Skeletal muscle satellite cell (primary cell): Measurements from ENCODE around the gene CRHR1.

ENCODE experiments used
- H3K27me3 ChIP-seq: 2 replicates; pipeline ENCODE4 v1.7.0; 2013; ENCODE audit warnings: low read length; ENCODE audit not compliant: control insufficient read depth, insufficient read depth
- H3K36me3 ChIP-seq: 2 replicates; pipeline ENCODE4 v1.7.0; 2013; ENCODE audit warnings: mild to moderate bottlenecking, control low read depth, low read length; ENCODE audit not compliant: insufficient read depth
- H3K4me1 ChIP-seq: 2 replicates; pipeline ENCODE4 v1.7.0; 2013; ENCODE audit warnings: low read length; ENCODE audit not compliant: control insufficient read depth, insufficient read depth
- H3K4me2 ChIP-seq: 2 replicates; pipeline ENCODE4 v1.7.0; 2013; ENCODE audit warnings: mild to moderate bottlenecking, low read length
- H3K4me3 ChIP-seq: 2 replicates; pipeline ENCODE4 v1.7.0; 2013; ENCODE audit warnings: low read length
- H3K9ac ChIP-seq: 2 replicates; pipeline ENCODE4 v1.7.0; 2013; ENCODE audit warnings: mild to moderate bottlenecking, low read depth, low read length, moderate library complexity
- H3K9me3 ChIP-seq: replicated peaks from 2 replicates; pipeline ENCODE4 v1.7.0; 2013; ENCODE audit warnings: mild to moderate bottlenecking, control low read depth, low read length

Gene CRHR1

DNA sequence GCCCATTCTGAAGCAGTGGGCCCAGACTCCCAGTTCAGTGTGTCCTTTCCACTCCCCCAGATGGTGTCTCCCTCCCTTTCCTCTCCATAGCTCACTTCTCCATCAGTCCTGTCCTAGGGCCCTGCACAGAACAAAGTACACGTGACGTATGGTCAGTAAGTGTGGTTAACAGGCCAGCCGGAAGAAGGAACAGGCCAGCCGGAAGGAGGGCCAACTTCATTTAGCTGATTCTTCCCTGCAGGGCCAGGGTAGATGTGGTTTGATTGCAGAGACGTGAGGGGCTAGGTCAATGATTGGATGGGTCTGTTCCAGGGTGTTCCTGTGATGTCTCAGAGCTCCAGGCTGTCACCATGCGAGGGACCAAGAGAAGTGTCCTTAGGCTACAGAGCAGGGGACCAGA is 31.6 kb downstream of the CRHR1 start:
- H3K9ac ChIP-seq: no peak overlapping the region
- H3K27me3 ChIP-seq: peaks cover 26% of the 10 kb centered on the region
- H3K36me3 ChIP-seq: no peaks in the 10 kb centered on the region
- no peaks in the 10 kb centered on the region for H3K9me3 ChIP-seq
- no peak overlapping the region for H3K4me2 ChIP-seq
- no peak overlapping the region for H3K4me3 ChIP-seq
- no peaks in the 10 kb centered on the region for H3K4me1 ChIP-seq

DNA sequence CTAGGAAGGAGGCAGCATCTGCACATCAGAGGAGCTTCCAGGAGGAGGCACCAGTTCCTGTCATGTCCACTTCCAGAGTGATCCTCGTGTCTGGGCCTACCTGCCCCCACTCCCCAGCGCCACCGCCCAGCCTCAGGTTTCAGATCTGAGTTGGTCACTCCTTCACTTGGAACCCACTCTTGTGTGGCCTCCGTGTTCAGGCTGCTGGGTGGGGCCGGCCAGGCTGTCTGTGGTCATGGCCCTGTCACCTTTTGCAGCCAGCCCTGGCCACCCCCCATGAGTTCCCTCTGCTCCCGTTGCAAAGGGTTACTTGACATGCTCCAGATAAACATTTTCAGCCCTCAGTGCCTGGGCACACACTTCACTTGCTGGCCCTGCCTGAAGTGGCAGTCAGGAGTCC is 33.9 kb downstream of the CRHR1 start:
- Histone ChIP-seq H3K36me3 (no peaks in the 10 kb centered on the region), H3K4me3 (no peak overlapping the region), H3K9ac (no peak overlapping the region), H3K27me3 (peaks cover 22% of the 10 kb centered on the region), H3K9me3 (no peaks in the 10 kb centered on the region), H3K4me2 (no peak overlapping the region), H3K4me1 (no peaks in the 10 kb centered on the region)

DNA sequence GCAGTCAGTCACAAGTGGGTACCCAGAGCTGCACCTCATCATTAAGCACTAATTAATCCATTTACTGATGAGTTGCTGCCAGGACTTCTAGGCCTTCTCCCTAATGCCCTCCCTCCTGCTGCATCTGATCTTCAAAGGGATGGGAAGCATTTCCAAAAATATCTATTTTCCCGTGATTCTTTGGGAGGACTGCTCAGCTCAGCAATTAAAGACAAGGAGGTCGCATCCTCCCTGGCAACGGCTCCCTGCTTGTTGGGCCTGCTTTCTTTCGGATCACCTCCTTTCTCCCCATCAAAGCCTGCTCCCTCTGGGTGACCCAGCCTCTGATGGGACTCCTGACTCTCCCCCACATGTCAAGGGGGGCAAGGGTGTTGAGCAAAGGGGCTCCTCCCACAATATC is 34.6 kb downstream of the CRHR1 start:
- Histone ChIP-seq H3K4me2 (no peak overlapping the region), H3K4me1 (no peaks in the 10 kb centered on the region), H3K27me3 (peaks cover 18% of the 10 kb centered on the region), H3K36me3 (no peaks in the 10 kb centered on the region), H3K4me3 (no peak overlapping the region), H3K9ac (no peak overlapping the region), H3K9me3 (no peaks in the 10 kb centered on the region)

DNA sequence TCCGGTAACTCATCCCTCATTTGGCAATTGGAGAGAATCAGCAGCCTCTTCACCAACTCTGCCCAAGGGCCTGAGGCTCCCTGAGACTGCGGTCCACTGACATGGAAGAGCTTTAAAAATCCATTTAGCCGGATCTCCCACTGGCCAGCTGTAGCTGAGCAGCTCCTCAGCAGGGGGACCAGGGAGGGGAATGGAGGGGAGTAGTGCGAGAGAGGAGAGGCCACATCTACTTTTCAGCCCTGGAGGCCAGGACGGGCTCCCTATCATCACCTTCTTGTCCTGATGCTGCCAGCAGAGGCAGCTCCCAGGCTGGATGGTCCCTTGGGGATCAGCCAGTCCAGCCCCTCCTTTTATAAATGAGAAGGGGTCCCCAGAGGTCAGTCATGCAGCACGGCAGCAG is 35.5 kb downstream of the CRHR1 start:
- no peaks in the 10 kb centered on the region for H3K4me1 ChIP-seq
- no peak overlapping the region for H3K4me3 ChIP-seq
- H3K36me3 ChIP-seq: no peaks in the 10 kb centered on the region
- H3K4me2 ChIP-seq: no peak overlapping the region
- no peak overlapping the region for H3K9ac ChIP-seq
- H3K9me3 ChIP-seq: no peaks in the 10 kb centered on the region
- peaks cover 18% of the 10 kb centered on the region for H3K27me3 ChIP-seq

DNA sequence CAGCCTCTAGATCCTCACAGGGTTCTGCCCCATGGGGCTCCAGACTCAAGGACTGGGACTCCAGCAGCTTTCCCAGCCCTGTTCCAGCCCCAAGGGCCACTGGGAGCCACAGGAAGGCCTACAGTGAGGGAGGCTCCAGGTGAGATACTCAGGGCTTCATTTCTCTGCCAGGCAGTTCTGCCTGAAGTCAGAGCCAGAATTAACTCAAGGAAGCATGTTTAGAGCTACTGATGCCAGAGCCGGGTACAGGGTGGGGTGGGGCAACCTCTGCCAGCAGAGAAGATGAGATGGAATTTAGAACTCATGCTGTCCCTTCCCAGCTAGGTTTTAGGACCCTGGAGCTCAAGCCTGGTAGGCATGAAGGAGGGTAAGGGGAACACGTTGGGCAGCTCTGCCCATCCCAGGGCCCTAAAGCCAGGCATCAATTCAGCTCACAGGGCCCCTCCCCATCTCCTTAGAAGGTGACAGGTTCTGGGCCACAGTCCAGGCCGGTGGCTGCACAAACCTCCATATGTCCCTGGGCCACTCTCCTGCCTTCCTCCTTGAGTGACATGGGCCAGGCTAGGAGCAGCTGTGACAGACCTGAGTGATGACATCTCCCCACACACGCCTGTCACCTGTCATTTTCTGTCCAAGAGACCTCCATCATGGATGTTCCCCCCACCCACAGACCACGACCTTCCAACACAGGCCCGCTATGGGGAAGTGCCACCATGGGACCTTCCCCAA is 36.1 kb downstream of the CRHR1 start:
- H3K4me3 ChIP-seq: no peak overlapping the region

DNA sequence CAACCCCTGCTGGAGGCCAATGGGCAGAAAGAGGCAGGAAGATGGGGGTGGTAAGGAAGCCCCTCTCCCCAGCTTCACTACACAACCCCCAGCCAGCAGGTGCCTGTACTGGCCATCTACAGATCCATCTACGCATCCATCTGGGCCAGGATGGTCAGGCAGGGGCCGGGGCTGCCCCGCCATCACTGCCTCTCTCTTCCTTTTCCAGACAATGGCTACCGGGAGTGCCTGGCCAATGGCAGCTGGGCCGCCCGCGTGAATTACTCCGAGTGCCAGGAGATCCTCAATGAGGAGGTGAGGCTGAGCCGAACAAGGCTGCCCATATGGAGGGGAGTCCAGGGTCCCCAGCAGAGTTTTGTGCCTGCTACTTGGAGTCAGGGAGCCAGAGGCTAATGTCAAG is 37.0 kb downstream of the CRHR1 start:
- Histone ChIP-seq H3K4me3 (no peak overlapping the region), H3K4me2 (no peak overlapping the region), H3K9ac (no peak overlapping the region), H3K27me3 (peaks cover 14% of the 10 kb centered on the region), H3K36me3 (no peaks in the 10 kb centered on the region), H3K4me1 (no peaks in the 10 kb centered on the region), H3K9me3 (no peaks in the 10 kb centered on the region)

More for the DNA sequence above, 36.1 kb downstream of the CRHR1 start:
- Histone ChIP-seq H3K4me2 (no peak overlapping the region), H3K36me3 (no peaks in the 10 kb centered on the region), H3K9me3 (no peaks in the 10 kb centered on the region), H3K4me1 (no peaks in the 10 kb centered on the region), H3K9ac (no peak overlapping the region), H3K27me3 (peaks cover 18% of the 10 kb centered on the region)

DNA sequence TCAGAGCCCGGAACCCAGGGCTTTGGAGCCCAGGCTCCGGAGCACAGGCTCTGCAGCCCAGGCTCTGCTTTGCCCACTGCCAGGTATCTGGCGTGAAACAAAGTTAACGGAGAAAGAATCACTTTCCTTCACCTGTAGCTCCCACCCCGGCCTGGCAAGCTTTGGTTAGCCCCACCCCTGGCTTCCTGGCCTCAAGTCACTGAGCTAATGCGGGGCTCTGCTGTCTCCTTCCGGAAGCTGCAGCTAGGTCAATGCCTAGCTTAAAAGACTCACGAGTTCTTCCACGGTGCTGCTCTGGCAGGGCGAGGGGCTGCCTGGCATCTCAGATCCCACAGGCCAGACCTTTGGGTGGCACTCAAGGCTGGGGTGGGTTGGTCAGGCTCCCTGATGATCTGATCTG is 39.5 kb downstream of the CRHR1 start:
- Histone ChIP-seq H3K27me3 (peaks cover 27% of the 10 kb centered on the region), H3K36me3 (no peaks in the 10 kb centered on the region), H3K9ac (no peak overlapping the region)

DNA sequence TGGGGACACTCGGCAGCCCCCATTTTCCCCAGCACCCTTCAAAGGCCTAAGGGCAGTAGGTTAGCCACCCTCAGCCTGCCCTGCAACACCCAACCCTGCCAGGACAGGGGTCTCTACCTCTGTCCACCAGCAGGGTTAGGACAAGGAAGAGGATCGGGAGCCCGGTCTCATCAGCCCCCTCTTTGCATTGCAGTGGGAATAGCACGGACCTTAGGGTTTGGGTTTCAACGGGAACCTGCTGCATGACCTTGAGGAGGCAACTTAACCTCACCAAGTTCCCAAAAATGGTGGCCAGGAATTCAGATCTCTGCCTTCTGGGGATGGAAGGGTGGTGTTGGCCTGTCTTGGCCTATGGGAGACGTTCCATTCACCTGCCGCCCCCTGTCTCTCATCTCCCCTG is 40.4 kb downstream of the CRHR1 start:
- Histone ChIP-seq H3K9me3 (no peaks in the 10 kb centered on the region), H3K4me2 (no peak overlapping the region), H3K36me3 (no peaks in the 10 kb centered on the region), H3K4me1 (no peaks in the 10 kb centered on the region), H3K4me3 (no peak overlapping the region), H3K27me3 (peaks cover 32% of the 10 kb centered on the region), H3K9ac (no peak overlapping the region)

More for the DNA sequence above, 39.5 kb downstream of the CRHR1 start:
- no peak overlapping the region for H3K4me3 ChIP-seq
- no peak overlapping the region for H3K4me2 ChIP-seq
- no peaks in the 10 kb centered on the region for H3K4me1 ChIP-seq
- H3K9me3 ChIP-seq: no peaks in the 10 kb centered on the region

DNA sequence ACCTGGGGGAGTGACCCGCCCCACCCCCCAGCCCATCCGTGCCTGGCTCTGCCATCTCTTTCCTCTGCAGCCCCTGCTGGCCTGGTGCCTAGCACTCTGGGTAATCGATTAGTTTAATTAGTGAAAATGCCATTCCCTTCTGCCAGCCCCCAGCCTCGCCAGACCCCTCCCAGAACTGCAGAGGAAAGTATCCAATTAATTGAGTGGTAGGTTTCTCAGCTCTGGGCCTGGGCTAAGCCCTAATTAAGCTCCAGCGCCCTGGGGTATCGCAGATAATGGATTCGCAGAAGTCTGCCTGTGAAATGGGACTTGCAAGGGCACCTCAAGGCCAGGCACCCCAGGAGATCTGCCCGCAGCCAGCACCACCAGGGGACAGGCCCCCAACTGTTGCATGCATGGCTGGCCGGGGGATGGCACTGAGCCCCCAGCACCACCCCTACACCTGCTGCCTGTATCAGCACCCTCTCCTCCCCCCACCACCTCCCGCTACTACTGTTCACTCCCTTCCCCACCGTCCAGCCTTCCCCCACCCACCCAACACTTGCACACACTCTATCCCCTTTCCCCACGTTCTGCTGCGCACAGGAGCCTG is 40.9 kb downstream of the CRHR1 start:
- H3K9me3 ChIP-seq: no peaks in the 10 kb centered on the region
- no peak overlapping the region for H3K9ac ChIP-seq
- H3K4me1 ChIP-seq: no peaks in the 10 kb centered on the region
- no peaks in the 10 kb centered on the region for H3K36me3 ChIP-seq
- no peak overlapping the region for H3K4me3 ChIP-seq
- peaks cover 32% of the 10 kb centered on the region for H3K27me3 ChIP-seq
- no peak overlapping the region for H3K4me2 ChIP-seq

DNA sequence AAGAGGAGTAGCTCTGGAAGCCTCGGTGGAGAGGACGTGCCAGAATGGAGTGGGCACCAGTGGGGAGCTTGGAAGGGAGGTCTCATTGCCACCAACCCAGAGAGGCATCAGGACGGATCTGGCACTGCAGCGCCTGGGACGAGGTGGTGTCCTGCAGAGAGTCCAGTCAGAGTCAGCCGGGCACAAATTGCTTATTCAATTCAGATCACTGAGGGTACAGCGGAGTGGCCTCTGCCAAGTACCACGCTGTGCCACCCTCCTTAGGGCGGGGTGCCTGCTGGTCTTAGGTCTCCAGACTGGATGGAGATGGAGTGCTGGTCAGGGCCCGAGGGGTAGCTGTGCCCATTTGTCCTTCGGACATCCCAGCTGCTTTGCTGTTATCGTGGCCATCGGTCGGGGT is 41.7 kb downstream of the CRHR1 start:
- Histone ChIP-seq H3K36me3 (no peaks in the 10 kb centered on the region), H3K4me1 (no peaks in the 10 kb centered on the region), H3K9me3 (no peaks in the 10 kb centered on the region)

DNA sequence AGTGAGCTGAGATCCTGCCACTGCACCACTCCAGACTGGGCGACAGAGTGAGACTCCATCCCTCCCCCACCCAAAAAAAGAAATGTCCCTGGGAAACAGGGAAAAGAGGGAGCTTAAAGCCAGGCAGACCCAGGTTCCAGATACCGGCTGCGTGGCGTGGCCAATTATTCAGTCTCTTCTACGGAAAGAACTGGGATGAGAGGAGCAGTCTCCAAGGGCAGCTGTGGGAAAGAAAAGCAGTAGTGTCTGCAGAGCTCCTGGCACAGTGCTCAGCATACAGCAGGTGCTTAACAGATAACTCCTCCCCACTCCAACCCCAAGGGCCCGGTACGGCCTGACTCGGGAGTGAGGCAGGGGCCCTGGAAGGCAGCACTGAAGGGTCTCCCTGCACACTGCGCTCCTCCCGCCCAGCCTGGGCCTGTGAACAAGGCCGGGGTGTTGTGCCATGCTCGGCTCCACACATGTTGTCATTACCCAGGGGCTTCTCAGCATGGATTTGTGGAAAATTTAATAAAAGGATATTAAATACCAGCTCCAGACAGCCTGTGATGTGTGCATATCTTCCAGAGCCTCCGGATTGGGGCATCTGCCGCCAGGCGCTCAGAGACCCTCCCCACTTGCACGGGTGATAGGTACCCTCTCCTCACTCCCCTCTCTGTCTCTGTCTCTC is 42.9 kb downstream of the CRHR1 start:
- Histone ChIP-seq H3K27me3 (peaks cover 35% of the 10 kb centered on the region), H3K4me3 (no peak overlapping the region)

More for the DNA sequence above, 41.7 kb downstream of the CRHR1 start:
- H3K9ac ChIP-seq: no peak overlapping the region
- H3K27me3 ChIP-seq: peaks cover 31% of the 10 kb centered on the region
- no peak overlapping the region for H3K4me3 ChIP-seq
- no peak overlapping the region for H3K4me2 ChIP-seq

More for the DNA sequence above, 42.9 kb downstream of the CRHR1 start:
- no peaks in the 10 kb centered on the region for H3K36me3 ChIP-seq
- no peak overlapping the region for H3K9ac ChIP-seq
- H3K4me2 ChIP-seq: no peak overlapping the region
- no peaks in the 10 kb centered on the region for H3K9me3 ChIP-seq
- H3K4me1 ChIP-seq: no peaks in the 10 kb centered on the region
